PC-3 (cell line): Measurements from ENCODE around the gene MBD3L2B. TPM values are rescaled to one million over a fixed set of nuclear protein-coding genes. Genes with fewer than 3 reads are reported as not detected.
A peak's percentile ranks its signal among the peaks of the same experiment; 100 is the strongest.
"Not testable (repeated sequence)": the region's sequence is repeated elsewhere in the genome, so short reads cannot be mapped to it uniquely, and the experiment has no call there.

Experiments
- ATAC-seq: fragments of 200-7000 bp; cut with Tn5 transposase; 2 replicates; pipeline ENCODE4 v1.9.1; 2020; ENCODE audit warnings: mild to moderate bottlenecking, moderate library complexity
- BruUV-seq: library from RNA; stranded (reverse); fragments of 400-500 nt; replicated peaks from 2 replicates; lab custom pipeline; 2021; lab: Mats Ljungman, UMichigan
- CTCF ChIA-PET: fragments of 300-600 bp; sonication (Branson Sonifier 250); formaldehyde crosslinking; loops from one replicate; lab custom pipeline; 2022; ENCODE audit warnings: antibody characterized with exemption; lab: Charles Lee
- POLR2A ChIA-PET: fragments of 300-600 bp; sonication (Branson Sonifier 250); formaldehyde crosslinking; loops from one replicate; lab custom pipeline; 2022; ENCODE audit warnings: antibody characterized with exemption; ENCODE audit not compliant: unreplicated experiment; lab: Charles Lee
- DNase-seq: peaks from one replicate; pipeline ENCODE4 v3.0.0-alpha.2; 2015
- H2AFZ ChIP-seq: fragments of 300-600 bp; sonication (generic); 2 replicates; pipeline ENCODE4 v1.6.0; 2016; ENCODE audit warnings: antibody characterized with exemption, low read length
- H3F3A ChIP-seq: fragments of 300-600 bp; sonication (generic); one replicate; pipeline ENCODE4 v1.6.0; 2017; ENCODE audit warnings: antibody characterized with exemption, low read length, control low read depth, mild to moderate bottlenecking; ENCODE audit not compliant: unreplicated experiment
- H3K27ac ChIP-seq: fragments of 300-600 bp; sonication (generic); 2 replicates; pipeline ENCODE4 v1.5.1; 2016; ENCODE audit warnings: mild to moderate bottlenecking, low read length
- H3K27me3 ChIP-seq: fragments of 300-600 bp; sonication (generic); 2 replicates; pipeline ENCODE4 v1.6.1; 2016; ENCODE audit warnings: low read length, mixed read lengths
- H3K36me3 ChIP-seq: fragments of 300-600 bp; sonication (generic); 2 replicates; pipeline ENCODE4 v1.6.1; 2016; ENCODE audit warnings: low read depth, mixed run types, low read length, mixed read lengths
- H3K4me1 ChIP-seq: fragments of 300-600 bp; sonication (generic); 2 replicates; pipeline ENCODE4 v1.5.1; 2016; ENCODE audit warnings: low read length; ENCODE audit not compliant: insufficient read depth
- H3K4me2 ChIP-seq: fragments of 300-600 bp; sonication (generic); 2 replicates; pipeline ENCODE4 v1.6.0; 2016; ENCODE audit warnings: low read length
- H3K4me3 ChIP-seq: fragments of 300-600 bp; sonication (generic); 2 replicates; pipeline ENCODE4 v1.5.1; 2016; ENCODE audit warnings: mild to moderate bottlenecking, low read length, mixed read lengths
- H3K79me2 ChIP-seq: fragments of 300-600 bp; sonication (generic); 2 replicates; pipeline ENCODE4 v1.6.1; 2017; ENCODE audit warnings: low read length, mixed read lengths
- H3K9ac ChIP-seq: fragments of 300-600 bp; sonication (generic); 2 replicates; pipeline ENCODE4 v1.6.0; 2016; ENCODE audit warnings: mild to moderate bottlenecking, low read length
- H3K9me2 ChIP-seq: fragments of 300-600 bp; sonication (generic); replicated peaks from 2 replicates; pipeline ENCODE4 v1.6.1; 2016; ENCODE audit warnings: mixed run types, low read length, mixed read lengths
- H3K9me3 ChIP-seq: fragments of 300-600 bp; sonication (generic); 2 replicates; pipeline ENCODE4 v1.6.1; 2016; ENCODE audit warnings: low read length, mixed read lengths
- H4K20me1 ChIP-seq: fragments of 300-600 bp; sonication (generic); 2 replicates; pipeline ENCODE4 v1.6.1; 2016; ENCODE audit warnings: low read length, mixed read lengths
- EZH2 ChIP-seq: fragments of 300-600 bp; sonication (generic); IDR thresholded peaks from one replicate; pipeline ENCODE4 v1.6.1; 2017; ENCODE audit warnings: antibody characterized with exemption, mild to moderate bottlenecking, low read length; ENCODE audit not compliant: unreplicated experiment
- EZH2phosphoT487 ChIP-seq: fragments of 300-600 bp; sonication (generic); IDR thresholded peaks from 2 replicates; pipeline ENCODE4 v1.6.1; 2018; ENCODE audit warnings: mild to moderate bottlenecking, antibody characterized with exemption, low read length, borderline replicate concordance
- intact Hi-C: fragments of 100-400 bp; cut with micrococcal nuclease; formaldehyde crosslinking; loops from 2 replicates; pipeline ENCODE4 v1.9.0; 2023
- total RNA-seq: library from RNA; depleted of rRNA; stranded (reverse); fragments of >200 nt; gene quantifications from 2 replicates; pipeline ENCODE4 v1.2.3, GENCODE V29; 2014
- TF ChIP-seq, protein P1 (sequence below): fragments of 300-600 bp; sonication (generic); conservative IDR thresholded peaks from 2 replicates; pipeline ENCODE4 v1.5.1; 2017; ENCODE audit warnings: antibody characterized with exemption, low read depth, mild to moderate bottlenecking, low read length

Gene MBD3L2B
- total RNA-seq, 1 experiment from 2014 or later = not detected

DNA sequence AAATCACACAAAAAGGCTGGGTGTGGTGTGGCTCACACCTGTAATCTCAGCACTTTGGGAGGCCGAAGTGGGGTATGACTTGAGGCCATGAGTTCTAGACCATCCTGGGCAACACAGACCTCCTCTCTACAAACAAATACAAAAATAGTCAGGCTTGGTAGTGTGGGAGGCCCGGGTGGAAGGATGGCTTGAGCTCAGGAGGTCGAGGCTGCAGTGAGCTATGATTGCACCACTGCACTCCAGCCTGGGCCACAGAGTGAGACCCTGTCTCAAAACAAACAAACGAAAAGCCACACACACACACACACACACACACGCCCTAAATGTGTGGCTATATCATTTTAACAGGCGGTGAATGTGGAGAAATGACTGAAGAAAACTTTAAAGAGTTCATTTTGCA lies 47.4 kb upstream of the MBD3L2B start:
- TF ChIP-seq EZH2 (no peak), EZH2phosphoT487 (no peak)
- TF ChIP-seq, protein P1, sequence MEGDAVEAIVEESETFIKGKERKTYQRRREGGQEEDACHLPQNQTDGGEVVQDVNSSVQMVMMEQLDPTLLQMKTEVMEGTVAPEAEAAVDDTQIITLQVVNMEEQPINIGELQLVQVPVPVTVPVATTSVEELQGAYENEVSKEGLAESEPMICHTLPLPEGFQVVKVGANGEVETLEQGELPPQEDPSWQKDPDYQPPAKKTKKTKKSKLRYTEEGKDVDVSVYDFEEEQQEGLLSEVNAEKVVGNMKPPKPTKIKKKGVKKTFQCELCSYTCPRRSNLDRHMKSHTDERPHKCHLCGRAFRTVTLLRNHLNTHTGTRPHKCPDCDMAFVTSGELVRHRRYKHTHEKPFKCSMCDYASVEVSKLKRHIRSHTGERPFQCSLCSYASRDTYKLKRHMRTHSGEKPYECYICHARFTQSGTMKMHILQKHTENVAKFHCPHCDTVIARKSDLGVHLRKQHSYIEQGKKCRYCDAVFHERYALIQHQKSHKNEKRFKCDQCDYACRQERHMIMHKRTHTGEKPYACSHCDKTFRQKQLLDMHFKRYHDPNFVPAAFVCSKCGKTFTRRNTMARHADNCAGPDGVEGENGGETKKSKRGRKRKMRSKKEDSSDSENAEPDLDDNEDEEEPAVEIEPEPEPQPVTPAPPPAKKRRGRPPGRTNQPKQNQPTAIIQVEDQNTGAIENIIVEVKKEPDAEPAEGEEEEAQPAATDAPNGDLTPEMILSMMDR = no peak
- no peak for ATAC-seq
- H4K20me1 ChIP-seq = no peaks in the 10 kb centered on the region
- no peak overlapping the region for H3K9ac ChIP-seq
- H3F3A ChIP-seq = no peaks in the 10 kb centered on the region
- no peaks in the 10 kb centered on the region for H3K27me3 ChIP-seq
- no peak for DNase-seq
- peak overlapping the region; percentile 29 for H3K4me2 ChIP-seq
- CTCF ChIA-PET = no interaction called here
- no peaks in the 10 kb centered on the region for H3K9me2 ChIP-seq
- peaks cover 19% of the 10 kb centered on the region for H3K36me3 ChIP-seq
- peak overlapping the region; percentile 33; the same call in 1 of the 2 replicates for H3K4me3 ChIP-seq
- no peaks in the 10 kb centered on the region for H3K9me3 ChIP-seq
- no peak overlapping the region for H3K27ac ChIP-seq
- intact Hi-C loops = no loop called here
- no TSS peak for BruUV-seq
- H3K79me2 ChIP-seq = peaks cover 18% of the 10 kb centered on the region
- H3K4me1 ChIP-seq = peaks cover 6% of the 10 kb centered on the region; the same call in 1 of the 2 replicates
- H2AFZ ChIP-seq = peak overlapping the region; percentile 62
- POLR2A ChIA-PET = interaction anchor here (0.7 to 1.2 kb wide), 3 partner anchors 31 to 731 kb away, joined by 7 to 16 read pairs (median 10); no protein-coding TSS in a partner anchor

- TF ChIP-seq EZH2 (no peak), EZH2phosphoT487 (no peak)
- TF ChIP-seq, protein P1 = no peak
- H3K4me3 ChIP-seq = no peak overlapping the region
- H3K27ac ChIP-seq = no peak overlapping the region
- peaks cover 6% of the 10 kb centered on the region; the same call in 1 of the 2 replicates for H3K4me1 ChIP-seq
- no peaks in the 10 kb centered on the region for H3F3A ChIP-seq
- no peaks in the 10 kb centered on the region for H4K20me1 ChIP-seq
- no peak overlapping the region for H2AFZ ChIP-seq
- ChIA-PET CTCF (no interaction called here), POLR2A (interaction anchor here (0.6 kb wide), 1 partner anchor 34 kb away, joined by 3 read pairs; no protein-coding TSS in a partner anchor)
- DNase-seq = no peak
- H3K4me2 ChIP-seq = no peak overlapping the region
- H3K9me2 ChIP-seq = no peaks in the 10 kb centered on the region
- no peak for ATAC-seq
- H3K79me2 ChIP-seq = peaks cover 18% of the 10 kb centered on the region
- H3K9me3 ChIP-seq = no peaks in the 10 kb centered on the region
- no peaks in the 10 kb centered on the region for H3K27me3 ChIP-seq
- intact Hi-C loops = no loop called here
- BruUV-seq = no TSS peak
- no peak overlapping the region for H3K9ac ChIP-seq
- peaks cover 13% of the 10 kb centered on the region for H3K36me3 ChIP-seq
These were observed 46.5 kb upstream of the MBD3L2B start for GRCh38 chr19:7067716-7068115.

DNA sequence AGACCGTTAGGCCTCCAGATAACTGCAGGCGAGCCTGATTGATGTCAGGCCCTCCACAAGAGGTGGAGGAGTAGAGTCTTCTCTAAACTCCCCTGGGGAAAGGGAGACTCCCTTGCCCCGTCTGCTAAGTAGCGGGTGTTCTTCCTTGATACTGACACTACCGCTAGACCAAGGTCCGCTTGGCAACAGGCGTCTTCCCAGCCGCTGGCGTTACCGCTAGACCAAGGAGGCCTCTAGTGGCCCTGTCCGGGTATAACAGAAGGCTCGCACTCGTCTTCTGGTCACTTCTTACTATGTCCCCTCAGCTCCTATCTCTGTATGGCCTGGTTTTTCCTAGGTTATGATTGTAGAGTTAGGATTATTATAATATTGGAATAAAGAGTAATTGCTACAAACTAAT lies 45.9 kb upstream of the MBD3L2B start:
- peaks cover 18% of the 10 kb centered on the region for H3K79me2 ChIP-seq
- H2AFZ ChIP-seq, ATAC-seq, H3K27ac ChIP-seq, intact Hi-C loops, H3K27me3 ChIP-seq, H3K36me3 ChIP-seq, H3F3A ChIP-seq, H3K9me3 ChIP-seq, H3K4me2 ChIP-seq, BruUV-seq, H3K4me1 ChIP-seq, CTCF ChIA-PET, H4K20me1 ChIP-seq, H3K9me2 ChIP-seq, H3K4me3 ChIP-seq, DNase-seq, H3K9ac ChIP-seq: not testable (repeated sequence)
- POLR2A ChIA-PET = interaction anchor here (0.6 kb wide), 1 partner anchor 35 kb away, joined by 3 read pairs; no protein-coding TSS in a partner anchor
